SK-N-SH (cell line): ENCODE results near the gene COL12A1. TPM values are rescaled to one million over a fixed set of nuclear protein-coding genes. Genes with fewer than 3 reads are reported as not detected.

Source experiments
- CTCF ChIA-PET: fragments of 300-600, 350-600 bp; formaldehyde crosslinking; extraction: SDS; loops from one replicate; lab custom pipeline; 2021; lab: Yijun Ruan, JAX
- POLR2A ChIA-PET: fragments of 350-600 bp; sonication (Branson Sonifier 250); formaldehyde crosslinking; extraction: SDS; loops from one replicate; lab custom pipeline; 2020; ENCODE audit warnings: antibody characterized with exemption, inconsistent platforms; lab: Yijun Ruan, JAX
- DNase-seq: peaks from one replicate; pipeline ENCODE4 v3.0.0; 2012
- H2AFZ ChIP-seq: fragments of 200-600 bp; sonication (generic); 2 replicates; pipeline ENCODE4 v1.8.1; 2016; ENCODE audit warnings: antibody characterized with exemption, mild to moderate bottlenecking, low read depth
- H3F3A ChIP-seq: fragments of 200-600 bp; sonication (generic); replicated peaks from 2 replicates; pipeline ENCODE3; 2016; ENCODE audit warnings: antibody characterized with exemption, mild to moderate bottlenecking; ENCODE audit not compliant: insufficient read depth
- H3K27ac ChIP-seq, 2 experiments: fragments of 200-500 bp in 1 of 2; fragments of 200-600 bp in 1 of 2; sonication (Bioruptor generic) in 1 of 2; sonication (generic), shearing (Covaris generic) in 1 of 2; 2 replicates each; pipeline versions ENCODE4 v1.5.1 to v1.6.1; 2014 to 2016; ENCODE audit warnings: low read depth in 2 of 2, inconsistent platforms in 1 of 2, low read length in 1 of 2, mild to moderate bottlenecking in 1 of 2, mixed read lengths in 1 of 2
- H3K27me3 ChIP-seq: fragments of 200-600 bp; sonication (generic), shearing (Covaris generic); 2 replicates; pipeline ENCODE4 v1.6.1; 2016; ENCODE audit warnings: mixed run types; ENCODE audit not compliant: insufficient read depth
- H3K36me3 ChIP-seq, 2 experiments: fragments of 200-500 bp in 1 of 2; fragments of 200-600 bp in 1 of 2; sonication (Bioruptor generic) in 1 of 2; sonication (generic) in 1 of 2; replicated peaks in 1 of 2; 2 replicates each; pipeline versions ENCODE3 to v1.5.1; 2014 to 2016; ENCODE audit warnings: low read length in 1 of 2, mild to moderate bottlenecking in 1 of 2; ENCODE audit not compliant: insufficient read depth in 2 of 2, control insufficient read depth in 1 of 2
- H3K4me1 ChIP-seq, 2 experiments: fragments of 200-500 bp in 1 of 2; fragments of 200-600 bp in 1 of 2; sonication (Bioruptor generic) in 1 of 2; sonication (generic), shearing (Covaris generic) in 1 of 2; 2 replicates each; pipeline versions ENCODE4 v1.5.1 to v1.6.1; 2014 to 2016; ENCODE audit warnings: low read depth in 1 of 2, low read length in 1 of 2, mixed run types in 1 of 2; ENCODE audit not compliant: insufficient read depth in 2 of 2, control insufficient read depth in 1 of 2
- H3K4me2 ChIP-seq: fragments of 200-600 bp; sonication (generic), shearing (Covaris generic); 2 replicates; pipeline ENCODE4 v1.6.1; 2017; ENCODE audit warnings: mixed run types
- H3K4me3 ChIP-seq, 2 experiments: fragments of 200-500 bp in 1 of 2; fragments of 200-600 bp in 1 of 2; sonication (Bioruptor generic) in 1 of 2; sonication (generic), shearing (Covaris generic) in 1 of 2; 2 replicates each; pipeline versions ENCODE4 v1.5.1 to v1.8.1; 2014 to 2016; ENCODE audit warnings: low read depth in 2 of 2, inconsistent platforms in 1 of 2, low read length in 1 of 2, mild to moderate bottlenecking in 1 of 2, mixed read lengths in 1 of 2, moderate library complexity in 1 of 2
- H3K79me2 ChIP-seq: fragments of 200-600 bp; sonication (generic); 2 replicates; pipeline ENCODE4 v1.8.1; 2017; ENCODE audit warnings: mild to moderate bottlenecking; ENCODE audit not compliant: insufficient read depth
- H3K9ac ChIP-seq: fragments of 200-600 bp; sonication (generic); 2 replicates; pipeline ENCODE4 v1.6.1; 2017; ENCODE audit warnings: mixed run types
- H3K9me2 ChIP-seq: fragments of 200-600 bp; sonication (generic); 2 replicates; pipeline ENCODE4 v1.6.1; 2017; ENCODE audit warnings: mixed run types
- H3K9me3 ChIP-seq: fragments of 200-600 bp; sonication (generic); 2 replicates; pipeline ENCODE4 v1.6.1; 2017; ENCODE audit warnings: mixed run types, mild to moderate bottlenecking, moderate library complexity
- H4K20me1 ChIP-seq: fragments of 200-600 bp; sonication (generic); 2 replicates; pipeline ENCODE4 v1.6.1; 2017; ENCODE audit warnings: mild to moderate bottlenecking, mixed run types; ENCODE audit not compliant: insufficient read depth
- CHD2 ChIP-seq: fragments of 150-350 bp; IDR thresholded peaks from 2 replicates; pipeline ENCODE4 v1.6.1; 2018; ENCODE audit warnings: low read length; ENCODE audit not compliant: partially characterized antibody
- CTCF ChIP-seq: fragments of 200-600 bp; sonication (generic); IDR thresholded peaks from 2 replicates; pipeline ENCODE4 v1.6.1; 2017; ENCODE audit warnings: antibody characterized with exemption, mild to moderate bottlenecking, moderate library complexity
- ELF1 ChIP-seq: IDR thresholded peaks from 2 replicates; pipeline ENCODE4 v1.4.0; 2012
- EP300 ChIP-seq, 2 experiments: IDR thresholded peaks; 2 replicates each; pipeline versions ENCODE4 v1.4.0 to v1.6.1; 2012; ENCODE audit warnings: borderline replicate concordance in 1 of 2, low read depth in 1 of 2, low read length in 1 of 2
- FOSL2 ChIP-seq: IDR thresholded peaks from 2 replicates; pipeline ENCODE4 v1.4.0; 2012; ENCODE audit warnings: low read depth, mild to moderate bottlenecking, moderate library complexity, borderline replicate concordance
- FOXJ3 ChIP-seq: sonication (generic); formaldehyde crosslinking; IDR thresholded peaks from 2 replicates; pipeline ENCODE4 v1.5.1; 2020; ENCODE audit warnings: mild to moderate bottlenecking, missing genetic modification reagents
- FOXM1 ChIP-seq: IDR thresholded peaks from 2 replicates; pipeline ENCODE4 v1.4.0; 2012; ENCODE audit warnings: low read depth, mild to moderate bottlenecking
- GATA2 ChIP-seq: sonication (generic); formaldehyde crosslinking; IDR thresholded peaks from 2 replicates; pipeline ENCODE4 v1.5.0; 2020; ENCODE audit warnings: mild to moderate bottlenecking, missing genetic modification reagents
- MXI1 ChIP-seq: IDR thresholded peaks from 2 replicates; pipeline ENCODE4 v1.6.1; 2012; ENCODE audit warnings: mild to moderate bottlenecking, low read depth, low read length, improper control_type of control experiment
- NFIC ChIP-seq: IDR thresholded peaks from 2 replicates; pipeline ENCODE4 v1.4.0; 2012; ENCODE audit warnings: borderline replicate concordance
- NRF1 ChIP-seq: IDR thresholded peaks from 2 replicates; pipeline ENCODE4 v1.6.1; 2012; ENCODE audit warnings: low read depth, mild to moderate bottlenecking, low read length
- RCOR1 ChIP-seq: fragments of 150-350 bp; IDR thresholded peaks from 2 replicates; pipeline ENCODE4 v1.6.1; 2017; ENCODE audit warnings: antibody characterized with exemption, low read length
- RFX5 ChIP-seq: IDR thresholded peaks from 2 replicates; pipeline ENCODE4 v1.6.1; 2012; ENCODE audit warnings: mild to moderate bottlenecking, improper control_type of control experiment, low read length
- SIN3A ChIP-seq: IDR thresholded peaks from 2 replicates; pipeline ENCODE4 v1.6.1; 2012; ENCODE audit warnings: low read depth, mild to moderate bottlenecking, low read length, moderate library complexity, borderline replicate concordance
- TAF1 ChIP-seq: IDR thresholded peaks from 2 replicates; pipeline ENCODE4 v1.6.1; 2012; ENCODE audit warnings: low read depth, mild to moderate bottlenecking, low read length, moderate library complexity, borderline replicate concordance
- TEAD4 ChIP-seq: IDR thresholded peaks from 2 replicates; pipeline ENCODE4 v1.4.0; 2012; ENCODE audit warnings: mild to moderate bottlenecking, borderline replicate concordance; ENCODE audit not compliant: insufficient read depth
- YY1 ChIP-seq: IDR thresholded peaks from 2 replicates; pipeline ENCODE4 v1.4.0; 2012; ENCODE audit warnings: low read depth, mild to moderate bottlenecking
- ZBTB33 ChIP-seq: IDR thresholded peaks from 2 replicates; pipeline ENCODE4 v1.4.0; 2012; ENCODE audit warnings: low read depth, borderline replicate concordance
- WGBS: methylation state at CpG from one replicate; pipeline ENCODE4 v1.1.6; 2017; ENCODE audit warnings: low lambda C conversion rate; 5-methylcytosine and 5-hydroxymethylcytosine counted together
- polyA plus RNA-seq, 3 experiments: library from polyadenylated mRNA; depleted of rRNA; stranded (reverse); fragments of >200 nt; gene quantifications; 2 replicates each; pipeline ENCODE4 v1.2.3, GENCODE V29; 2012
- TF ChIP-seq, protein P1 (sequence below): fragments of 150-350 bp; IDR thresholded peaks from 2 replicates; pipeline ENCODE4 v1.6.1; 2016; ENCODE audit warnings: mild to moderate bottlenecking, low read depth, low read length
- TF ChIP-seq, protein P2 (sequence below): IDR thresholded peaks from 2 replicates; pipeline ENCODE4 v1.4.0; 2012; ENCODE audit warnings: low read depth, borderline replicate concordance

COL12A1 gene
- polyA plus RNA-seq, 1 of the 3 experiments (the other 2 are of a cell fraction) = 0.03 TPM

GRCh38 chr6:75217193-75217592, 11.3 kb upstream of the COL12A1 start:
- no peaks in the 10 kb centered on the region; a peak in 2 of 4 replicates for H3K4me1 ChIP-seq
- 0 out of 2 replicates have a peak, but pooled peaks cover under 1% of the 10 kb centered on the region for H3K27me3 ChIP-seq
- no peaks in the 10 kb centered on the region for H3K9me3 ChIP-seq
- H3K79me2 ChIP-seq = no peaks in the 10 kb centered on the region
- DNase-seq = no peak
- no peak overlapping the region for H3K27ac ChIP-seq
- WGBS = 9% methylated on average over 4 of the region's 4 CpGs
- H4K20me1 ChIP-seq = no peaks in the 10 kb centered on the region
- no peaks in the 10 kb centered on the region for H3F3A ChIP-seq
- no peak overlapping the region for H3K9ac ChIP-seq
- H3K9me2 ChIP-seq = no peaks in the 10 kb centered on the region
- ChIA-PET POLR2A (no interaction called here), CTCF (interaction anchor here (0.9 to 2.7 kb wide), 3 partner anchors 8 to 1484 kb away, joined by 3 to 20 read pairs (median 16); partner anchors contain the start of gene COL12A1)
- no peak for TF ChIP-seq RFX5
- no peak for TF ChIP-seq FOSL2
- no peak for TF ChIP-seq FOXJ3 (CRISPR knock-in tag)
- no peak for TF ChIP-seq RCOR1
- TF ChIP-seq NRF1 = no peak
- TF ChIP-seq TEAD4 = no peak
- TF ChIP-seq TAF1 = no peak
- TF ChIP-seq, protein P1, sequence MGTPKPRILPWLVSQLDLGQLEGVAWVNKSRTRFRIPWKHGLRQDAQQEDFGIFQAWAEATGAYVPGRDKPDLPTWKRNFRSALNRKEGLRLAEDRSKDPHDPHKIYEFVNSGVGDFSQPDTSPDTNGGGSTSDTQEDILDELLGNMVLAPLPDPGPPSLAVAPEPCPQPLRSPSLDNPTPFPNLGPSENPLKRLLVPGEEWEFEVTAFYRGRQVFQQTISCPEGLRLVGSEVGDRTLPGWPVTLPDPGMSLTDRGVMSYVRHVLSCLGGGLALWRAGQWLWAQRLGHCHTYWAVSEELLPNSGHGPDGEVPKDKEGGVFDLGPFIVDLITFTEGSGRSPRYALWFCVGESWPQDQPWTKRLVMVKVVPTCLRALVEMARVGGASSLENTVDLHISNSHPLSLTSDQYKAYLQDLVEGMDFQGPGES = no peak
- no peak for TF ChIP-seq YY1
- TF ChIP-seq FOXM1 = no peak
- no peak for TF ChIP-seq CHD2
- TF ChIP-seq SIN3A = no peak
- TF ChIP-seq EP300 (IDR thresholded peaks at IDR 0.05; ENCODE audit: borderline replicate concordance in 1 of 2, low read depth in 1 of 2, low read length in 1 of 2) = no peak
- TF ChIP-seq NFIC = no peak
- TF ChIP-seq MXI1 = no peak
- TF ChIP-seq ELF1 = no peak
- TF ChIP-seq ZBTB33 = no peak
- TF ChIP-seq, protein P2, sequence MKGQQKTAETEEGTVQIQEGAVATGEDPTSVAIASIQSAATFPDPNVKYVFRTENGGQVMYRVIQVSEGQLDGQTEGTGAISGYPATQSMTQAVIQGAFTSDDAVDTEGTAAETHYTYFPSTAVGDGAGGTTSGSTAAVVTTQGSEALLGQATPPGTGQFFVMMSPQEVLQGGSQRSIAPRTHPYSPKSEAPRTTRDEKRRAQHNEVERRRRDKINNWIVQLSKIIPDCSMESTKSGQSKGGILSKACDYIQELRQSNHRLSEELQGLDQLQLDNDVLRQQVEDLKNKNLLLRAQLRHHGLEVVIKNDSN = no peak
- TF ChIP-seq CTCF = no peak
- TF ChIP-seq GATA2 (CRISPR knock-in tag) = no peak
- H3K4me3 ChIP-seq = no peak overlapping the region
- no peak overlapping the region for H3K4me2 ChIP-seq
- H2AFZ ChIP-seq = no peak overlapping the region
- H3K36me3 ChIP-seq = no peaks in the 10 kb centered on the region
